PC-3 (cell line): ENCODE results near the gene MAST4.

Source experiments
- EZH2 ChIP-seq: fragments of 300-600 bp; sonication (generic); IDR thresholded peaks from one replicate; pipeline ENCODE4 v1.6.1; 2017; ENCODE audit warnings: antibody characterized with exemption, mild to moderate bottlenecking, low read length; ENCODE audit not compliant: unreplicated experiment
- EZH2phosphoT487 ChIP-seq: fragments of 300-600 bp; sonication (generic); IDR thresholded peaks from 2 replicates; pipeline ENCODE4 v1.6.1; 2018; ENCODE audit warnings: mild to moderate bottlenecking, antibody characterized with exemption, low read length, borderline replicate concordance
- TF ChIP-seq, protein P1 (sequence below): fragments of 300-600 bp; sonication (generic); conservative IDR thresholded peaks from 2 replicates; pipeline ENCODE4 v1.5.1; 2017; ENCODE audit warnings: antibody characterized with exemption, low read depth, mild to moderate bottlenecking, low read length

DNA sequence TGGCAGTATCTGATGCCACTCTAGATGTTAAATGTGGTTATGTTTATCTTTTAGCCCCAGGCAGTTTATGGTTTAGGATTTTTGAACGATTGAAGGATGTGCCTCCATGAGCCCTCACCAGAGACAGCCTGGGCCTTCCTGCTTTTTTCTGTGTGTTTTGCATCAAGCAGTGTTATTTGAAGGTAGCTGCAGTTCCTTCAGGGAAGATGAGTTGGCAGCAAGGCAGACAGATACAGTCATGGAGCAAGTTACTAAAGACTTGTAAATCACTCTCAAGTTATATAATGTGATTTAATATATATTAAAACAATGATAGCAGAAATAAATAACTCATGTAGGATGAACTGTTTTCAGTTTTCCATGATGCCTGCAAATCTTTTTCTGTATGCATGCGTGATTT is 395.6 kb downstream of the MAST4 start:
- TF ChIP-seq, protein P1, sequence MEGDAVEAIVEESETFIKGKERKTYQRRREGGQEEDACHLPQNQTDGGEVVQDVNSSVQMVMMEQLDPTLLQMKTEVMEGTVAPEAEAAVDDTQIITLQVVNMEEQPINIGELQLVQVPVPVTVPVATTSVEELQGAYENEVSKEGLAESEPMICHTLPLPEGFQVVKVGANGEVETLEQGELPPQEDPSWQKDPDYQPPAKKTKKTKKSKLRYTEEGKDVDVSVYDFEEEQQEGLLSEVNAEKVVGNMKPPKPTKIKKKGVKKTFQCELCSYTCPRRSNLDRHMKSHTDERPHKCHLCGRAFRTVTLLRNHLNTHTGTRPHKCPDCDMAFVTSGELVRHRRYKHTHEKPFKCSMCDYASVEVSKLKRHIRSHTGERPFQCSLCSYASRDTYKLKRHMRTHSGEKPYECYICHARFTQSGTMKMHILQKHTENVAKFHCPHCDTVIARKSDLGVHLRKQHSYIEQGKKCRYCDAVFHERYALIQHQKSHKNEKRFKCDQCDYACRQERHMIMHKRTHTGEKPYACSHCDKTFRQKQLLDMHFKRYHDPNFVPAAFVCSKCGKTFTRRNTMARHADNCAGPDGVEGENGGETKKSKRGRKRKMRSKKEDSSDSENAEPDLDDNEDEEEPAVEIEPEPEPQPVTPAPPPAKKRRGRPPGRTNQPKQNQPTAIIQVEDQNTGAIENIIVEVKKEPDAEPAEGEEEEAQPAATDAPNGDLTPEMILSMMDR, result no peak
- TF ChIP-seq EZH2 (no peak), EZH2phosphoT487 (no peak)
